ENCODE data around the gene FBXO30.

The FBXO30 gene

GRCh38 chr6:145752638-145753037, 62.0 kb downstream of the FBXO30 start:
- no peaks in the 10 kb centered on the region for H3K4me1 ChIP-seq (ENCODE audit: control insufficient read depth, insufficient read depth, low read length)
- H3K4me3 ChIP-seq (ENCODE audit: low read depth, low read length), result no peak overlapping the region
- H3K27ac ChIP-seq (ENCODE audit: extremely low read depth, low read depth, low read length), result no peak overlapping the region
- no peaks in the 10 kb centered on the region for H3K9me3 ChIP-seq (ENCODE audit: control insufficient read depth, insufficient read depth, low read depth, low read length)
- CTCF ChIA-PET, result no interaction called here
- POLR2A ChIA-PET, result no interaction called here
- no peaks in the 10 kb centered on the region for H3K36me3 ChIP-seq (ENCODE audit: control insufficient read depth in 2 of 2, insufficient read depth in 1 of 2, low read length in 2 of 2)
- no peak for TF ChIP-seq ZXDB (tag by site-specific recombination; IDR thresholded peaks at IDR 0.05)
- no peak for TF ChIP-seq ZNF433 (tag by site-specific recombination; IDR thresholded peaks at IDR 0.05; ENCODE audit: low read depth)
- no peak for TF ChIP-seq ZNF140 (tag by site-specific recombination; IDR thresholded peaks at IDR 0.05)
- TF ChIP-seq ZNF530 (tag by site-specific recombination; IDR thresholded peaks at IDR 0.05; ENCODE audit: low read depth), result no peak
- TF ChIP-seq, protein P1, sequence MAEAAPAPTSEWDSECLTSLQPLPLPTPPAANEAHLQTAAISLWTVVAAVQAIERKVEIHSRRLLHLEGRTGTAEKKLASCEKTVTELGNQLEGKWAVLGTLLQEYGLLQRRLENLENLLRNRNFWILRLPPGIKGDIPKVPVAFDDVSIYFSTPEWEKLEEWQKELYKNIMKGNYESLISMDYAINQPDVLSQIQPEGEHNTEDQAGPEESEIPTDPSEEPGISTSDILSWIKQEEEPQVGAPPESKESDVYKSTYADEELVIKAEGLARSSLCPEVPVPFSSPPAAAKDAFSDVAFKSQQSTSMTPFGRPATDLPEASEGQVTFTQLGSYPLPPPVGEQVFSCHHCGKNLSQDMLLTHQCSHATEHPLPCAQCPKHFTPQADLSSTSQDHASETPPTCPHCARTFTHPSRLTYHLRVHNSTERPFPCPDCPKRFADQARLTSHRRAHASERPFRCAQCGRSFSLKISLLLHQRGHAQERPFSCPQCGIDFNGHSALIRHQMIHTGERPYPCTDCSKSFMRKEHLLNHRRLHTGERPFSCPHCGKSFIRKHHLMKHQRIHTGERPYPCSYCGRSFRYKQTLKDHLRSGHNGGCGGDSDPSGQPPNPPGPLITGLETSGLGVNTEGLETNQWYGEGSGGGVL (tag by site-specific recombination; IDR thresholded peaks at IDR 0.05), result no peak
- TF ChIP-seq ZNF26 (tag by site-specific recombination; IDR thresholded peaks at IDR 0.05), result no peak
- TF ChIP-seq, protein P2, sequence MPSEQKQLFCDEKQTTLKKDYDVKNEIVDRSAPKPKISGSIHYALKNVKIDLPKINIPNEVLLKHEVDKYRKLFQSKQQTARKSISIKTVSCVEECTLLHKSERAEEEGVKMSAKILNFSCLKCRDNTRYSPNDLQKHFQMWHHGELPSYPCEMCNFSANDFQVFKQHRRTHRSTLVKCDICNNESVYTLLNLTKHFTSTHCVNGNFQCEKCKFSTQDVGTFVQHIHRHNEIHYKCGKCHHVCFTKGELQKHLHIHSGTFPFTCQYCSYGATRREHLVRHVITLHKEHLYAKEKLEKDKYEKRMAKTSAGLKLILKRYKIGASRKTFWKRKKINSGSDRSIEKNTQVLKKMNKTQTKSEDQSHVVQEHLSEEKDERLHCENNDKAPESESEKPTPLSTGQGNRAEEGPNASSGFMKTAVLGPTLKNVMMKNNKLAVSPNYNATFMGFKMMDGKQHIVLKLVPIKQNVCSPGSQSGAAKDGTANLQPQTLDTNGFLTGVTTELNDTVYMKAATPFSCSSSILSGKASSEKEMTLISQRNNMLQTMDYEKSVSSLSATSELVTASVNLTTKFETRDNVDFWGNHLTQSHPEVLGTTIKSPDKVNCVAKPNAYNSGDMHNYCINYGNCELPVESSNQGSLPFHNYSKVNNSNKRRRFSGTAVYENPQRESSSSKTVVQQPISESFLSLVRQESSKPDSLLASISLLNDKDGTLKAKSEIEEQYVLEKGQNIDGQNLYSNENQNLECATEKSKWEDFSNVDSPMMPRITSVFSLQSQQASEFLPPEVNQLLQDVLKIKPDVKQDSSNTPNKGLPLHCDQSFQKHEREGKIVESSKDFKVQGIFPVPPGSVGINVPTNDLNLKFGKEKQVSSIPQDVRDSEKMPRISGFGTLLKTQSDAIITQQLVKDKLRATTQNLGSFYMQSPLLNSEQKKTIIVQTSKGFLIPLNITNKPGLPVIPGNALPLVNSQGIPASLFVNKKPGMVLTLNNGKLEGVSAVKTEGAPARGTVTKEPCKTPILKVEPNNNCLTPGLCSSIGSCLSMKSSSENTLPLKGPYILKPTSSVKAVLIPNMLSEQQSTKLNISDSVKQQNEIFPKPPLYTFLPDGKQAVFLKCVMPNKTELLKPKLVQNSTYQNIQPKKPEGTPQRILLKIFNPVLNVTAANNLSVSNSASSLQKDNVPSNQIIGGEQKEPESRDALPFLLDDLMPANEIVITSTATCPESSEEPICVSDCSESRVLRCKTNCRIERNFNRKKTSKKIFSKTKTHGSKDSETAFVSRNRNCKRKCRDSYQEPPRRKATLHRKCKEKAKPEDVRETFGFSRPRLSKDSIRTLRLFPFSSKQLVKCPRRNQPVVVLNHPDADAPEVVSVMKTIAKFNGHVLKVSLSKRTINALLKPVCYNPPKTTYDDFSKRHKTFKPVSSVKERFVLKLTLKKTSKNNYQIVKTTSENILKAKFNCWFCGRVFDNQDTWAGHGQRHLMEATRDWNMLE (tag by site-specific recombination; conservative IDR thresholded peaks at IDR 0.05; ENCODE audit: low read depth), result no peak
- no peak for TF ChIP-seq HOXC10 (CRISPR knock-in tag; IDR thresholded peaks at IDR 0.05)
- TF ChIP-seq ZNF121 (tag by site-specific recombination; IDR thresholded peaks at IDR 0.05), result no peak
- no peak for TF ChIP-seq HOXA7 (CRISPR knock-in tag; IDR thresholded peaks at IDR 0.05; ENCODE audit: borderline replicate concordance)
- TF ChIP-seq ZNF600 (tag by site-specific recombination; IDR thresholded peaks at IDR 0.05), result no peak

DNA sequence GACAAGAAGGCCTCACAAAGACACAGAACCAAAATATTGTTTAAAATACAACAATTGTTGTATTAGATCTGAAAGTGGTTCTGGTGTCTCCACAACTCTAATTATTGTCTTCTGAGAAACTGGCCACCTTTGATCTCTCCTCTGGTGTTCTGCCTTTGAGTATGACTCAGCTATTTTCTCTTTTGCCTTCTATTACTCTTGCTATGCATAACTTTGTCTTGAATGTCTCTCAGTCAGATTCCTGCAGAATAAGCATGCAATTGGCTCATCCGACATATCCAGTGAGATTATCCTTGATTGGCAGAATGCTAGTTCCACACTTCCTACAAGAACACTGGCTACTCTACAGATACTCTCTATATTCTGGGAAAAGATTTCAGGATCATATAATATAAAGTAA, 65.0 kb downstream of the FBXO30 start:
- ChIA-PET POLR2A (no interaction called here), CTCF (interaction anchor here (0.8 kb wide), 1 partner anchor 10 kb away, joined by 3 read pairs; no protein-coding TSS in a partner anchor)
- no peak overlapping the region for H3K4me3 ChIP-seq (ENCODE audit: low read depth, low read length)
- TF ChIP-seq OVOL3 (tag by site-specific recombination; IDR thresholded peaks at IDR 0.05) (no peak), ZNF362 (tag by site-specific recombination; IDR thresholded peaks at IDR 0.05) (no peak), ZNF221 (tag by site-specific recombination; IDR thresholded peaks at IDR 0.05; ENCODE audit: borderline replicate concordance) (no peak), ZNF211 (tag by site-specific recombination; IDR thresholded peaks at IDR 0.05; ENCODE audit: low read depth) (no peak), ZNF404 (tag by site-specific recombination; IDR thresholded peaks at IDR 0.05) (no peak), GLI4 (tag by site-specific recombination; IDR thresholded peaks at IDR 0.05) (no peak), SP7 (tag by site-specific recombination; IDR thresholded peaks at IDR 0.05) (no peak), IKZF3 (tag by site-specific recombination; IDR thresholded peaks at IDR 0.05) (no peak), REPIN1 (tag by site-specific recombination; IDR thresholded peaks at IDR 0.05; ENCODE audit: low read depth) (no peak), ZNF610 (tag by site-specific recombination; IDR thresholded peaks at IDR 0.05; ENCODE audit: borderline replicate concordance) (no peak), GLIS2 (tag by site-specific recombination; IDR thresholded peaks at IDR 0.05) (no peak), ZNF488 (tag by site-specific recombination; IDR thresholded peaks at IDR 0.05) (no peak), ZXDB (tag by site-specific recombination; IDR thresholded peaks at IDR 0.05) (no peak)
- H3K27ac ChIP-seq (ENCODE audit: extremely low read depth, low read depth, low read length), result no peak overlapping the region
- H3K4me1 ChIP-seq (ENCODE audit: control insufficient read depth, insufficient read depth, low read length), result no peaks in the 10 kb centered on the region
- H3K9me3 ChIP-seq (ENCODE audit: control insufficient read depth, insufficient read depth, low read depth, low read length), result no peaks in the 10 kb centered on the region
- no peaks in the 10 kb centered on the region for H3K36me3 ChIP-seq (ENCODE audit: control insufficient read depth in 2 of 2, insufficient read depth in 1 of 2, low read length in 2 of 2)

All from HEK293 (cell line).